GM21360 (cell line): ENCODE results near the gene EHHADH.
A peak's percentile ranks its signal among the peaks of the same experiment; 100 is the strongest.
"Not testable (repeated sequence)": the region's sequence is repeated elsewhere in the genome, so short reads cannot be mapped to it uniquely, and the experiment has no call there.

ENCODE experiments used
- ATAC-seq: cut with Tn5 transposase; IDR thresholded peaks from one replicate; pipeline ENCODE4 v1.9.1; 2021; ENCODE audit warnings: mild to moderate bottlenecking, moderate library complexity; ENCODE audit not compliant: unreplicated experiment

Gene EHHADH

GRCh38 chr3:185253133-185253532 lies 716 bp downstream of the EHHADH start:
- not testable (repeated sequence) for ATAC-seq

- ATAC-seq: no peak
Observed at GRCh38 chr3:185251272-185251671, 2.6 kb downstream of the EHHADH start.

- no peak for ATAC-seq
Observed at GRCh38 chr3:185250653-185251052, 3.2 kb downstream of the EHHADH start.

- no peak for ATAC-seq
Observed at GRCh38 chr3:185250247-185250646, 3.6 kb downstream of the EHHADH start.

GRCh38 chr3:185242642-185243041 lies 11.2 kb downstream of the EHHADH start:
- no peak for ATAC-seq

GRCh38 chr3:185236969-185237368 lies 16.9 kb downstream of the EHHADH start:
- ATAC-seq: no peak

- ATAC-seq: no peak
Observed at GRCh38 chr3:185233328-185233727, 20.5 kb downstream of the EHHADH start.

GRCh38 chr3:185226526-185226925 lies 27.3 kb downstream of the EHHADH start:
- not testable (repeated sequence) for ATAC-seq

GRCh38 chr3:185225523-185225922 lies 28.3 kb downstream of the EHHADH start:
- no peak for ATAC-seq

GRCh38 chr3:185225080-185225479 lies 28.8 kb downstream of the EHHADH start:
- no peak for ATAC-seq

- ATAC-seq: no peak
Observed at GRCh38 chr3:185221203-185221602, 32.6 kb downstream of the EHHADH start.

GRCh38 chr3:185216607-185216958 lies 37.3 kb downstream of the EHHADH start:
- ATAC-seq: no peak

- no peak for ATAC-seq
Observed at GRCh38 chr3:185215873-185216606, 37.8 kb downstream of the EHHADH start.

GRCh38 chr3:185212559-185212958 lies 41.3 kb downstream of the EHHADH start:
- ATAC-seq: no peak

GRCh38 chr3:185212086-185212485 lies 41.8 kb downstream of the EHHADH start:
- ATAC-seq: no peak

- ATAC-seq: no peak
Observed at GRCh38 chr3:185210621-185211142, 43.2 kb downstream of the EHHADH start.

GRCh38 chr3:185208823-185209222 lies 45.0 kb downstream of the EHHADH start:
- no peak for ATAC-seq

- peak; percentile 87 for ATAC-seq
Observed at GRCh38 chr3:185207931-185208746, 45.7 kb downstream of the EHHADH start.

- no peak for ATAC-seq
Observed at GRCh38 chr3:185207481-185207880, 46.4 kb downstream of the EHHADH start.

- no peak for ATAC-seq
Observed at GRCh38 chr3:185205865-185206264, 48.0 kb downstream of the EHHADH start.

- no peak for ATAC-seq
Observed at GRCh38 chr3:185204894-185205293, 49.0 kb downstream of the EHHADH start.

- no peak for ATAC-seq
Observed at GRCh38 chr3:185200639-185201038, 53.2 kb downstream of the EHHADH start.
